Ammon's horn (tissue), 1 donor: ENCODE data around the gene SEC16A.
A peak's percentile ranks its signal among the peaks of the same experiment; 100 is the strongest.
"Not testable (repeated sequence)": the region's sequence is repeated elsewhere in the genome, so short reads cannot be mapped to it uniquely, and the experiment has no call there.

Experiments
- DNase-seq: peaks from one replicate; pipeline ENCODE4 v3.0.0-alpha.2; 2016; ENCODE audit warnings: low spot score

The SEC16A gene

DNA sequence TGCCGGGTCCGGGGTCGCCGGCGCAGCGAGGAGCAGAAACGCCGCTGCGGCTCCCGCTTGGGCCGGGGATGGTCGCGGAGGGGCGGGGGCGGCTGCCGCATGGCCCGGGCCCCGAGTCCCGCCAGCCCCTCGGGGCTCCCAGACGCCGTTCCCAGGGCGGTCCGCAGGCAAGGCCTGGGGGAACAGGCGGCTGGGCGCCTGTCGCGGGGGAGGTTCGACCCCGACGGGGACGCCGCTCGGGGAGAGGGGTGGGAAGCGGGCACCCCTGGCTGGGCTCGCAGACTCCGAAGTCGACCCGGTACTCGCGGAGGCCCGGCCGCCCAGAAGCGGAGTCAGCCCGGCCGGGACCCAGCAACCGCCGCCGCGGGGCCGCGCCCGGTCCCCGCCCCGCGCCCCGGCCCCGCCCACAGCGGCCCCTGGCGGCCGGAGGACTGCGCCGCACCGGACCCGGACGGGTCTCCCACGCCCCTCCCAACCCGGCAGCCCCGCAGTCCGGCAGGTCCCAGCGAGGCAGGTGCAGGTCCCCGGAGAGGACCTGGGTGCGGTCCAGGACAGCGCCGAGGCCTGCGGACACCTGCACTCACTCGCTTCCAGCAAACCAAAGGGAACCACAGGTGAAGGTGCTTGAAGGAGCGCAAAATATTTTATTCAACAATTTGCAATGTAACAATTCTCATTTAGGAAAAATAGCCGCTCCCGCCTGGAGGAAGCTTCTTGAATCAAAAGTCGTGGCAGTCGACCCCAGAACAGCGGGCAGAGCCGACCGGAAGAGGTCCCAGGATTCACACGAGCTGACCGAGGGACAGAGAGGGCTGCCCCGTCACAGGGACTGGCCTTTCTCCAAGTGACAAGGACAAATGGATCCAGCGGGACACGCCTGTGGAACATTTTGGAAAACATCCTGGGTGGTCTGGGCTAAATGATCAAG is 43.1 kb downstream of the SEC16A start, which contains the start of gene INPP5E:
INPP5E (minus strand) TSS at position 365 of the 928 bp plus-strand sequence. CDS start 426 bp downstream, outside the sequence.
- DNase-seq: peak; percentile 29

DNA sequence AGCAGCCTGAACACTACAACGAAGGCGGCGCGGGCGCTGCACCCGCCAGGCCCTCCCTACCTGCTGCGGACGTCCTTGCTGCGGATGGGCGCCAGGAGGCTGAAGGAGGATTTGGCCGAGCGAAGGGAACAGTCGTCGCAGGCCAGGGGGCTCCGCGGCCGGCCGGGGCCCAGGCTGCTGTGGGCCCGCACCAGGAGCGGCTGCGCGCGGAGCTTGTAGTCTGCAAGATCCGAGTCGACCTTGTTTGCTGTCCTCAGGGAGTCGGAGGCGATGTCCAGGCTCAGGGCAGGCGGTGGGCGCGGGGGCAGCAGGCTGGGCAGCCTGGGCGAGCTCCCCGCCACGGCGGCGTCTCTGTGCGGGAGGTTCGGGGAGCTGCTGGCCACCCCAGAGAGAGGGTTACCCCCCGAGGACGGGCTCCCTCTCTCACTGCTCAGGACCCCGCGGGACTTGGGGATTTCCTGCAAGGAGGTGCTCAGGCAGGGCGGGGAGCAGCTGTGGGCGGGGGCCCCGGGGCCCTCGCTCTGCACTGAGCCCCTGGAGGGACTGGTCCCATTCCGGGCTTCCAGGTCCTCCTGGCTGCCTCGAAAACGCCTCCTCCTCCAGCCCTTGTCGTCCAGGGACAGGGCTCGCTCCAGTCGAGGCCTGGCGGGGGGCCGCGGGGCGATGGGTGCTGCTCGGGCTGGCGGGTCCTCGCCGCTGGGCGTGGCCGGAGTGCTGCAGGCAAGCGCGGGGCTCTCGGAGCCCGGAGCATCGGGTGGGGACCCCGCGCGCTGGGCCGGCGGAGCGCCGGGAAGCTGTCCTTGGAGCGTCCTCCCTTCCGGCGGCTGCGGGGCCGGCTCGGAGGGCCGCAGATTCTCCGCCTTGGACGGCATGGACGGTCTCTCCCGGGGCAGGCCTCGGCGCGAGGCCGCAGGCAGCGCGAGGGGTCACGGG is 44.0 kb downstream of the SEC16A start:
- DNase-seq: no peak

DNA sequence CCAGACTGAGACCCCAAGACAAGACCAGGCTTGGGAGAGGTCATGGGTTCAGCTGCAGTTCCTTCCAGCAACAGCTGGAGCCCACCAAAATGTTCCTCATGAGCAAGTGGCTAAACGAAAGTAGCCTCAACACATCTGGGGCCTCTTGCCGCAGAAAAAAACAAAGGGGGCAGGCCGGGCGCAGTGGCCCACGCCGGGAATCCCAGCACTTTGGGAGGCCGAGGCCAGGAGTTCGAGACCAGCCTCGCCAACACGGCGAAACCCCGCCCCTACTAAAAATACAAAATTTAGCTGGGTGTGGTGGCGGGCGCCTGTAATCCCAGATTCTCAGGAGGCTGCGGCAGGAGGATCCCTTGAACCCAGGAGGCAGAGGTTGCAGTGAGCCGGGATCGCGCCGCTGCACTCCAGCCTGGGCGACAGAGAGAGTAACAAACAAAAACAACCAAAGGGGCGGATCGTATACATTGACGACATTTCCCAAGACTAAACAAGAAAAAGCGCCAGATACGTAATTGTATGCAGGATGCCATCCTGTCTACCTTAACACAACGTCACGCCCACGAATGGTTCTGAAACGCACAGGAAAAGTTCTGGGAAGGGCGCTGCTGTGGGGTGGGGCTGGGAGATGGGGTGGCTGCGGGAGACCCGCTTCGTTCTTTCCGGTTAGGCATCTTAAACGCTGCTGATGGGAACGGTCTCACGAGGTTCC is 44.8 kb downstream of the SEC16A start:
- no peak for DNase-seq

DNA sequence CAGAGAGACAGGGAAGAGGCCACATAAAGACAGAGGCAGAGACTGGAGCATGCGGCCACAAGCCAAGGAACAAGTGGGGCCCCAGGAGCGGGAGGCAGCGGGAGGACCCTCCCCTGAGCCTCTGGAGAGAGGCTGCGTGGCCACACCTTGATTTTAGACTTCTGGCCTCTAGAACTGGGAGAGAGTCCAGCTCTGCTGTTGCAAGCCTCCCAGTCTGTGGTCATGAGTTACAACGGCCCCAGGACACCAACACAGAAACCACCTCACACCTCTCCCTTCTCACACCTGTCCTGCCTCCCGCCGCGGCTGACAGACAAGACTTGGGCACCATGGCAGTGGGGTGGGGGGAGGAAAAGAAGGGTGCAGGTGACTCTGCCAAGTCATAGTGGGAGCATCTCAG is 45.4 kb downstream of the SEC16A start:
- DNase-seq: no peak

DNA sequence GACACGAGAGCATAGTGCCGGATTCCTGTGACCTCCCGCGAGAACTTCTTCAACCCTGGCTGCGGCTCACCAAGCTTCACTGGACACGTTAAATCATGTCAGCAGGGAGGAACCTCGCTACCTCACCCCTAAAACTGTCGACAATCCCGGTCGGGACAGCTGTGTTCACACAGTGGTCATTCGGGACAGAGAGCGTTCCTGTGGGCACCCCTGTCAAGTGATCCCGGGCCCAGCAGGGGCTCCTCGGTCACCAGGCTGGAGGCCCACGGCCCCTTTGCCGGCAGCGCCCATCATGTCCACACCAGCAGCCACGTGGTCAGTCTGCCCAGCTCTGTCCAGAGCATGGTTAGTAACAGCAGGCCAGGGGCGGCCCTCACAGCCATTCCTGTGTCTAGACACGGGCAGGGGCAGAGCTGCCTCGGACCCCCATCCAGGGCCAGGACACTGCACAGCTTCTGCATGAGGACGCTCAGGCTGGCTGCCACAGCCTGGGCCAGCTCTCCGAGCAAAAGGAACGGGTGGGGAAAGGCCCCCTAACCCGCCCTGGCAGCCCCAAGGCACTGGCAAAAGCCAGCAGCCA is 46.7 kb downstream of the SEC16A start:
- no peak for DNase-seq

DNA sequence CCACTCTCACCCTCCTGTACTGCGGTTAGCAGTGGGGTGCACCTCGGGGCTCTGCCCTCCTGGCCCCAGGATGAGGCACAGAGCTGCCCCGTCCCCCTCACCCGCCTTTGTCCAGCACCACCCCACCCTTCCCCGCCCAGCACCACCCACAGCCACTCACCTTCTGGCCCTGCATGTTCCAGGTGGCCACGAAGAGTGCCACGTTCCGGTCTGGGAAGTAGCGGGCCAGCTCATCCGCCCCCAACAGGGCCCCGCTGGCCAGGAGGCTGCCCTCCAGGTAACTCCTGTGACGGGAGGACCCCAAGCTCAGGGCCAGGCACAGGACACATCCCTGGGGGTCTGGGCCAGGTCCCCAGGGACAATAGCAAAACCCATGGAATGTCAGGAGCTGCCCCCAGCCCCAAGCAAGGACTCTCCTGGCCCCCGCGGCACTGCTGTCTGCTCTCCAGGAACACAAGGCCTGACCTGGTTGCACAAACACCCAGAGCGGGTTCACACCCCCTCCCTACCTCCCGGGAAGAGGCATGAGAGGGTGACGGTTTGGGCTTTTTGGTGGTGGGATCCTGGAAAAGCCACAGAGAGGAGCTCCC is 48.2 kb downstream of the SEC16A start:
- no peak for DNase-seq

DNA sequence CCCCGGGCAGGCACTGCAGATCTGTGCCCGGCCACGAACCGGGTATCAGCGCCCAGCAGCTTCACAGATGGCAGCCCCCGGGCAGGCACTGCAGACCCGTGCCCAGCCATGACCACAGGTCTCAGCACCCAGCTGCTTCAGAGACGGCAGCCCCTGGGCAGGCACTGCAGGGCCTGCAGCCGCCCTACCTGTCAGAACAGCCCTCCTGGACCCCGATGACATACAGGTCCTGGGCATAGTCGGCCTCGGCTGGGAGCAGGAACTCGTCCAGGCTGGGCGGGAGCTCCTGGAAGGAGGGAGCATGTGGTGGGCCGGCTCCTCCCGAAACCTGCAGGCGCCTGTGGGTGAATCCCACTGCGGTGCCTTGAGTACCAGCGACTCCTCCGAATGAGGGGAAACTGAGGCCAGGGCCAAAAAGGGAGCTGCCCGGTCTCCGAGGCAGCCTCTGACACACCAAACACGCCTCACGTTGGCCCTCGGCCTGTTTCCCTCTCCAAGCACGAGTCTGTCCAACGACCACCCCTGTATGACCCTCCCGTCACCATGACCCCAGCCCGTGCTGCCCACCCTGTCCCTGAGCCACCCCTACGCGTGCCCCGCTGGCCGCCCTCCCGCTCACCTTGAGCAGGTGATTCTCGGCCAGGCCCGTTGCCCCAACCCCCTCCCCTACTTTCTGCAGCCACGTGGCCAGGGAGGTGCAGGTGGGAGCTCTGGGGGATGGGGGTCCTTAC is 48.8 kb downstream of the SEC16A start:
- no peak for DNase-seq

DNA sequence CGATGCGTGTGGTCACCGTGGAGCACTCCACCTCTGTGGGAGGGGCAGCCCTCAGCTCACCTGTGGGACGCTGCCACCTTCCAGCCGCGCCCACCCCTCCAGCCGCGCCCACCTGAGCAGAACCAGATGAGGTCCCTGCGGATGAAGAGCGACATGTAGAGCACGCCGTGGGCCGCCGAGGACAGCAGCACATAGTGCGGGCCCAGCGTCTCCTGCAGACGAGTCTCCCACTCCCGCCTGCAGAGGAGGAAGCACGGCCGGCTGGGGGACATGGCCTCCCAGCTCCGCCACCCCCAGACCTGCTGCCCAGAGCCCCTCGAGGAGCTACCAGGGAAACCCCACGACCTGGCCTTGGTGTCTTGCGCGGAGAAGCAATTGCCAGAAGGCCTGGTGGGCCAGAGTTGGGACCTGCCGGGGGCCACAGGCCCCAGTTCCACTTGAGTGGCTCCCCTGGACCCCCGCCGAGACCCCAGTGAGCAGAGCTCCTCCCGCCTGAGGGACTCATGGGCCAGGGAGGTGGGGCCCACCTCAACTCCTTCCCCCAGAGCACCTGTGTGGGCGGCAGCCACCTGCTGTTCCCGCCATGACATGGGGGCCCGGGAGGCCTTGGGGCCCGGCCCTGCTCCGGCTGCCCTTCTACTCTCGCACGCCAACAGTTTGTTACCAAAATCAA is 49.7 kb downstream of the SEC16A start:
- no peak for DNase-seq

DNA sequence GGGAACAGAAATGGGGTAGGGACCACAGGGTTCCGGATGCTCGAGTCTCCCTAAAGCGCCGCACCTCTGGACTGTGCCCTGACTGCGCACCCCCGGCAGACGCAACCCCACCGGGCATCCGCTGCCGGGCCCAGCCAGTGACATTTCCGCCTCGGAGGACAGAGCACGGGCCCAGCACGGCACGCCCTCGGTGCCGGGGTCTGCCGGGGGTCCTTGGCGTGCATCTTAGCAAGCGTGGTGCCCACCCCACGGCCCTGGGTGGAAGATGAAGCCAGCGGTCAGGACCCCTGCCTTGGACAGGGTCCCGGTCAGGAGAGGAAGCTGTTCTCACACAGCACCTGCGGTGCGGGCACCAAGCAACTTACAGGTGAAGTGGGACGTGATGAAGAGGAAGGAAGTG is 50.2 kb downstream of the SEC16A start:
- no peak for DNase-seq

DNA sequence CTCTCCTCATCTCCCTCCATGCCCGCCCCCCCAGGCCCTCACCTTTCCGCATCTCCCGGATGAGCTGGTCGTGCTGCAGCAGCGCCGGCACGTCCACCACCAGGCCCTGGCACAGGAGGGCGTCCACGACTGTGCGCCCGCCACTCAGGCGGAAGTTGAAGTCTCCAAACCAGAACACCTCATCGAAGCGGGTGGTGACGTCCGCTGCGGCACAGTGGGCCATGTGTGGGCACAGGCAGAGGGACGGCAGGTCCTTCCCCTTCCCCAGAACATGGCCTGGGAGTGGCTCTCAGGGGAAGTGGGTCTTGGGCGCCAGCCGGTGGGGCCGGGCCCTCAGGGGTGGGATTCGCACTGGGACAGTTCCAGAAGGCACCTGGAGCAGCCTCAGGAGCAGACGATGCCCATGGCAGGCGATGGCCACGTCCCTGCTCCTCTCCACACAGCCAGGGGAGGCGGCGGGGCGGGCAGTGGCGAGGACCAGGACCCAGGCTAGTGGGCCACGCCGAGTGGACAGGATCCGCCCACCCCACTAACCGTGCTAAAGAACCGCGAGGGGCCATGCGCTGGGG is 51.0 kb downstream of the SEC16A start:
- no peak for DNase-seq

DNA sequence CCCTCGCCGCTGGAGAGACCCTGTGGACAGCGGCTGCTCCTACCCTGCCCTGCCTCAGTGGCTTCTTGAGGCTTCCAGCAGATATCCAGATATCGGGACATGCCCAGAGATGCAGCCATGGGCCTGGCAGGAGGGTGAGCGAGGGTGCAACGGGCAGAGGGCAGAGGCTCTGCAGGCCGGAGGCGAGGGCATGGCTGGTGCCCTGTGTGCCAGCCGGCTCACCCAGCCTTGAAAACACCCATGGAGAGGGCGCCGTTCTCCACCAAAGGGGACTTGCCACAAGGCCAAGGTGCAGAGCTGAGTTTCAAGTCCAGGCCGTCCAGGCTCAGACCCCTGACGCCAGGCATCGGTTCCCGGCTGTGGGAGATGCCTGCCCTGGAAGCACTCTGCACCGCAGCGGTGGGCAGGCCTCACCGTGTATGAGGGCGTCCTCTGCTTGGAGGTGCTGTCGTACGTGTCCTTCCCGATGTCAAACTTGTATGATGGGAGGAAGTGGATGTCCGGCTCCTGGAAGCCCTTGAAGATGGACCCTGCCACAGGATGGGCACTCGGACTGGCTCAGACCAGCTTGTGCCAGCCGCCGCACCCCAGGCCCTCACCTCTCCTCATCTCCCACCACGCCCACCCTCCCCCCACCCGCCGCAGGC is 52.1 kb downstream of the SEC16A start:
- DNase-seq: no peak

DNA sequence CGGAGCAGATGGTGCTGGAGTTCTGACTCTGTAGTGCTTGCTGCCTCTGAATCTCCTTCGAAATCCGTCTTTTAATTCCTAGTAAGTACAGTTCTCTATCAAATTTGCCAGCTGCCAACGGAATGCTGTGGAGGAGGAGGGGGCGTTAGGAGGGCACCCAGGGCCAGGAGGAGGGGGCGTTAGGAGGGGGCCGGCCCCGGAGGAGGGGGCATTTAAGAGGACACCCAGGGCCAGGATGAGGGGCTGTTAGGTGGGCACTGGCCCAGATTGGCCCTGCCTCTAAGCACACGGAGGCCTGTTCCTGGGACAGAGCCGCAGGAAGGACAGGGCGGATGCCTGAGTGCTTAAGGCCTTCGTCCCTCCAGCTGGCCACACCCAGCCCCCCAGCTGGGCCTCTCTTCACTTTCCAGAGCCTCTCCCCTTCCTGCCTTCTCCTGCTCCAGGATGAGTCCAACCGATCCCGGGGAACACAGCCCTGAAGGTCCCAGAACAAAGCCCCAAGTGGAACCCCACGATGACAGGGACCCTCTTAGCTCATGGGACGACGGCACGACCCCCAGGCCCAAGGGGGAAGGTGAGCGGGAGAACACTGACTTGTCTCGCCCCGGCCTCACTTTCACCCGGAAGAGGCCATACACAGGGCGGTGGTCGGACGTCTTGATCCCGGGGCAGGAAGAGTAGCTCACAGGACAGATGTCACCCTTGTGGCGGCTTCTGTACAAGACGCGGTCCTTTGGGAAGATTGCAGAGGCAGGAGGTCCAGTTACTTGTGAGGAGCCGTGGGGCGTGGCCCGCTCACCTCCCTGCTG is 53.0 kb downstream of the SEC16A start:
- no peak for DNase-seq

DNA sequence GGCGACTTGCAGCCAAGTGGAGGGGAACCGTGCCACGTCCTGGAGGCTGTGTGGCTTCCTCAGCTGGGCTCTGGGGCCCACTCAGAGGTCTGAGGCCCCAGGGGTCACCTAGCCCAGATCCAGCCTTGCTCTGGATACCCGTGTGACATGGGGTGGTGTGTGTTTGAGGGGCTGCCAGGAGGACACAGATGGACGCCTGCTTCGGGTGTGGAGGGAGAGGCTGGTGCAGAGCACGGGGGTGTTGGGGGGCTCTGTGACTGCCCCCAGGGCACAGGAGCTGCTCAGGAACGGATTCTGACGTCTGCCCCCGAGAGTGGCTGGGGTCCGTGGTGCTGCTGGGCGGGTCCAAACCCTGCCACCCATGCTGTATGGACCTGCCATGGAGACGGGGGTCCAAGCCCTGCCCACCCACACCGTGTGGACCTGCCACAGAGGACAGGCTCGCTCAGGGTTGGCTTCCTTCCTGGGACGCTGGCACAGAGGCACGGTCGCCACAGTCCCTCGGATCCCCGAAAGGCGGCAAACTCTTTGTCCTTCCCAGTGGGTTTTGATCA is 53.7 kb downstream of the SEC16A start:
- no peak for DNase-seq

DNA sequence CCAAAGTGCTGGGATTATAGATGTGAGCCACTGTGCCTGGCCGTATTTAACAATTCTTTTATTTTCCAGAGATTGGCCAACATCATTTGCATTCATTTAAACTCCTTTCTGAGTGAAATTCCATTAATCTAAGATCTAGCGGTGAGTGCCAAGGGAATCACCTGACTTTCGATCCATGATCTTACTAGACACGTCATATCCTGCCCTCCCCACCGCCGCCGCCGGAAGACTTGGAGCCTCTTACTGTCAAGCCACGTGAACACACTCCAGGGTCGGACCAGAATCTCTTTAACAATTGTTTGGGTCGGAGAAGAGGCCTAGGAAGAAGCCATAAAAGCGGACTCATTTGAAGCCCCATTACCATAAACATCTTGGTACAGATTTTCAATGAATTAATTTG is 56.1 kb downstream of the SEC16A start:
- no peak for DNase-seq

DNA sequence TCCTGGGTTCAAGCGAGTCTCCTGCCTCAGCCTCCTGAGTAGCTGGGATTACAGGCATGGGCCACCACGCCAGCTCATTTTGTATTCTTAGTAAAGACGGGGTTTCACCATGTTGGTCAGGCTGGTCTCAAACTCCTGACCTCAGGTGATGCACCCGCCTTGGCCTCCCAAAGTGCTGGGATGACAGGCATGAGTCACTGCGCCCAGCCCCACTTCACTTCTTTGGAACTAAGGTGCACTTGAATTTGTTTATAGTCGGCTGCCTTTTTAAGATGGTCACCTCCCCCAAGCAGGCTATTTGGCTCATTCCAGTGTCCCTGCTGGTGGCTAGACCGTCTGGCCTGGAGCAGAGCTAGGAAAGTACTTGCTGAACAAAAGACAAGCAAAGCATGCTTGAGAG is 57.5 kb downstream of the SEC16A start:
- DNase-seq: not testable (repeated sequence)

DNA sequence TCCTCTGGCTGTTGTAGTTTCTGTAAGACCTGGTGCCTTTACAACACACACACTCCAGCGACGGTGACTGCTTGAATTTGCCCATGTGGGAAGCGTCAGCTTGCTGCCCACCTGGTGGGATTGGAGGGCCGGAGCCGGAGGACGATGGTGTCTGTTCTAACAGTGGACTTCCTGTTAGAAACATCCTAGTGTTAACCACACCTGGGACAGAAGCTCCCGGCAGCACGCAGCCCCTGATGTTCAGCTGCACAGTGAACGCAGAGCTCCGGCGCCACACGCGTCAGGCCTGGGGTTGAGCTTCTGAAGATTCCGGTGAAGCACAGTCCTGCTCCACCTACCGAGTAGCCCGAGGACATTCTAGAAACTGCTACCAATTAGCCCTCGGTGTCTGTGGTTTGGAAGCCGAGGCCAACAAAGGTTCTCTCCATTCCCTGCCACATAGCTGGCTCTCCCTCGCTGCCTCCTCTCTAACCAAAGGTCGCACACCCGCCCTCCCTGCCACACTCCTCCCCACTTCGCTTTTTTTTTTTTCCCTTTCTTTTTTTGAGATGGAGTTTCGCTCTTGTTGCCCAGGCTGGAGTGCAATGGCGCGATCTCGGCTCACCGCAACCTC is 58.0 kb downstream of the SEC16A start:
- no peak for DNase-seq

DNA sequence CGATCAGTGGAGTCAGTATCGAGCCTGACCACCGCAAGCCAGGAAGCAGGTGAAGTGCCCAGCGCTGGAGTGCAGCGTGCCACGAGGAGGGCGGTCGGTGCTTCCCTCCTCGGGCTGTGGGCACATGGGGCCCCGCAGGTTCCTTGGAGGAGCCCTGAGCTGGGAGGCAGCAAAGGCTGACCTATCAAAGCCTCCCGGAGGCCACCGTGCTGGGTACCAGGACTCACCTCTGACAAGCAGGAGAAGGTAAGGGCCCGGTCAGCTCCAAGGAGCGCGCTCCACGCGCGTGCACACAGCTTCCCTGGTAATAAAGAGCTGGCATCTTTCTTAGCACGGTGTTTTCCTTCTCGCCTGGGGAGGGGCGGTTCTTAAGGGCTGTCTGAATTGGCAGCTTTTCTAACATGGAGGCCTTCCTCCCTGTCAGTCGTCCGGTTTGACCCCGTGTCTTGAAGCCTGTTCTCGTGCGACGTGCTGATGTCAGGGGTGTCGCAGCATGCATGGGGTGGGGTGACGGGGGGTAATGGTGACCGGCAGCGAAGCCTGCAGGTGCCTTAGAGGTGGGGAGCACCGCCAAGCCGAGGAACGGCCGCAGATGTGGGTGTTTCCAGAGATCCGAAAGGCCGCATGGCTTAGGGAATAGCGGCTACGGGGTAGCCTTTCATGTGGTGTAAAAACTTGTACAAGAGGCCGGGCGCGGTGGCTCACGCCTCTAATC is 59.3 kb downstream of the SEC16A start:
- DNase-seq: no peak
